AG04450 (cell line): ENCODE results near the gene TFAP2A. TPM values are rescaled to one million over a fixed set of nuclear protein-coding genes. Genes with fewer than 3 reads are reported as not detected.

ENCODE experiments used
- CTCF ChIA-PET: fragments of 300-600, 350-600 bp; formaldehyde crosslinking; extraction: SDS; loops from one replicate; lab custom pipeline; 2022; ENCODE audit warnings: antibody characterized with exemption, inconsistent platforms; lab: Charles Lee
- POLR2A ChIA-PET: fragments of 350-600 bp; formaldehyde crosslinking; extraction: SDS; loops from one replicate; lab custom pipeline; 2021; ENCODE audit warnings: antibody characterized with exemption, inconsistent platforms; lab: Yijun Ruan, JAX
- DNase-seq: peaks from one replicate; pipeline ENCODE4 v3.0.0-alpha.2; 2011; ENCODE audit warnings: low read depth, low spot score
- H3K27ac ChIP-seq: one replicate; pipeline ENCODE4 v1.5.1; 2012; ENCODE audit warnings: low read depth, low read length, control low read depth
- H3K27me3 ChIP-seq: one replicate; pipeline ENCODE4 v1.6.0; 2012; ENCODE audit warnings: low read length; ENCODE audit not compliant: control insufficient read depth, insufficient read depth
- H3K4me3 ChIP-seq: 2 replicates; pipeline ENCODE4 v1.5.1; 2011; ENCODE audit warnings: mild to moderate bottlenecking, low read depth, low read length, control low read depth
- H3K9me3 ChIP-seq: 2 replicates; pipeline ENCODE4 v1.5.1; 2012; ENCODE audit warnings: low read length; ENCODE audit not compliant: control insufficient read depth, insufficient read depth
- CTCF ChIP-seq: IDR thresholded peaks from 2 replicates; pipeline ENCODE4 v1.5.1; 2011; ENCODE audit warnings: low read depth, low read length, control low read depth, inconsistent platforms
- polyA plus RNA-seq: library from polyadenylated mRNA; depleted of rRNA; stranded (reverse); fragments of >200 nt; gene quantifications from 2 replicates; pipeline ENCODE4 v1.2.3, GENCODE V29; 2011

The TFAP2A gene
- polyA plus RNA-seq, 1 experiment, result 2.3 TPM

- Histone ChIP-seq H3K4me3 (no peak overlapping the region), H3K9me3 (no peaks in the 10 kb centered on the region), H3K27ac (no peak overlapping the region), H3K27me3 (no peaks in the 10 kb centered on the region)
- no peak for DNase-seq
- CTCF ChIA-PET, result interaction anchor here (0.9 to 1.5 kb wide), 2 partner anchors 8 to 1455 kb away, joined by 4 read pairs; no protein-coding TSS in a partner anchor
- no peak for TF ChIP-seq CTCF
- POLR2A ChIA-PET, result no interaction called here
Observed at GRCh38 chr6:10437891-10438290, 23.0 kb upstream of the TFAP2A start.

GRCh38 chr6:10434235-10434634 is 19.4 kb upstream of the TFAP2A start:
- no peak for TF ChIP-seq CTCF
- Histone ChIP-seq H3K4me3 (no peak overlapping the region), H3K27ac (no peak overlapping the region), H3K27me3 (no peaks in the 10 kb centered on the region), H3K9me3 (no peaks in the 10 kb centered on the region)
- DNase-seq, result no peak
- POLR2A ChIA-PET, result no interaction called here
- CTCF ChIA-PET, result interaction anchor here (1.2 to 4.5 kb wide), 5 partner anchors 12 to 1935 kb away, joined by 3 to 35 read pairs (median 5); no protein-coding TSS in a partner anchor

GRCh38 chr6:10433322-10433721 is 18.4 kb upstream of the TFAP2A start:
- H3K27me3 ChIP-seq, result no peaks in the 10 kb centered on the region
- DNase-seq, result no peak
- no peak for TF ChIP-seq CTCF
- ChIA-PET CTCF (interaction anchor here (4.5 kb wide), 1 partner anchor 1450 kb away, joined by 35 read pairs; no protein-coding TSS in a partner anchor), POLR2A (no interaction called here)
- no peak overlapping the region for H3K4me3 ChIP-seq
- H3K27ac ChIP-seq, result no peak overlapping the region
- no peaks in the 10 kb centered on the region for H3K9me3 ChIP-seq

- no peaks in the 10 kb centered on the region for H3K9me3 ChIP-seq
- no peak overlapping the region for H3K27ac ChIP-seq
- no peak overlapping the region for H3K4me3 ChIP-seq
- POLR2A ChIA-PET, result no interaction called here
- no peaks in the 10 kb centered on the region for H3K27me3 ChIP-seq
- CTCF ChIA-PET, result interaction anchor here (0.9 kb wide), 1 partner anchor 1448 kb away, joined by 3 read pairs; no protein-coding TSS in a partner anchor
- TF ChIP-seq CTCF, result no peak
- no peak for DNase-seq
Observed at GRCh38 chr6:10431423-10432164, 16.7 kb upstream of the TFAP2A start.
